ENCODE data around the gene CCDC12. TPM values are rescaled to one million over a fixed set of nuclear protein-coding genes. Genes with fewer than 3 reads are reported as not detected.

CCDC12 gene
- total RNA-seq, 1 experiment from 2014 or later, result 46.5 TPM

DNA sequence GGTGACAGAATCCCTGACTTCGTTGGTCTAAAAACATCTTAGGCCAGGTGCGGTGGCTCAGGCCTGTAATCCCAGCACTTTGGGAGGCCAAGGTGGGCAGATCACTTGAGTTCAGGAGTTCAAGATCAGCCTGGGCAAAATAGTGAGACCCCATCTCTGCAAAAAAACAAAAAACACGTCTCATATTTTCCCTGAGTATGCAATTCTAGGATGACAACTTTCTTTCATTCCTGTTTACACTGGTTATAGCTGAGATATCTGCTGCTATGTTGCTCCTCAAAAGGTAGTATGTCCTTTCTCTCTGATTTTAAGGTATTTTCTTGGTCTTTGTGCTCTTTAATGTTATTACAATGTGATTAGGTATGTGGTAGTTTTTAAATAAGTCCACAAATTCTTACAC lies 59.7 kb downstream of the CCDC12 start:
- TF ChIP-seq RAD21 (IDR thresholded peaks at IDR 0.05; ENCODE audit: low read depth) (no peak), POLR2AphosphoS5 (IDR thresholded peaks at IDR 0.05; ENCODE audit: low read depth, low read length) (no peak; the same call in 1 of the 2 replicates), YY1 (IDR thresholded peaks at IDR 0.05; ENCODE audit: extremely low read depth, insufficient replicate concordance, low read depth, low read length) (no peak), POLR2A (IDR thresholded peaks at IDR 0.05; ENCODE audit: borderline replicate concordance, extremely low read depth, insufficient read depth, insufficient read length) (no peak), EGR1 (IDR thresholded peaks at IDR 0.05; ENCODE audit: low read depth) (no peak)
- TF ChIP-seq, protein P1, sequence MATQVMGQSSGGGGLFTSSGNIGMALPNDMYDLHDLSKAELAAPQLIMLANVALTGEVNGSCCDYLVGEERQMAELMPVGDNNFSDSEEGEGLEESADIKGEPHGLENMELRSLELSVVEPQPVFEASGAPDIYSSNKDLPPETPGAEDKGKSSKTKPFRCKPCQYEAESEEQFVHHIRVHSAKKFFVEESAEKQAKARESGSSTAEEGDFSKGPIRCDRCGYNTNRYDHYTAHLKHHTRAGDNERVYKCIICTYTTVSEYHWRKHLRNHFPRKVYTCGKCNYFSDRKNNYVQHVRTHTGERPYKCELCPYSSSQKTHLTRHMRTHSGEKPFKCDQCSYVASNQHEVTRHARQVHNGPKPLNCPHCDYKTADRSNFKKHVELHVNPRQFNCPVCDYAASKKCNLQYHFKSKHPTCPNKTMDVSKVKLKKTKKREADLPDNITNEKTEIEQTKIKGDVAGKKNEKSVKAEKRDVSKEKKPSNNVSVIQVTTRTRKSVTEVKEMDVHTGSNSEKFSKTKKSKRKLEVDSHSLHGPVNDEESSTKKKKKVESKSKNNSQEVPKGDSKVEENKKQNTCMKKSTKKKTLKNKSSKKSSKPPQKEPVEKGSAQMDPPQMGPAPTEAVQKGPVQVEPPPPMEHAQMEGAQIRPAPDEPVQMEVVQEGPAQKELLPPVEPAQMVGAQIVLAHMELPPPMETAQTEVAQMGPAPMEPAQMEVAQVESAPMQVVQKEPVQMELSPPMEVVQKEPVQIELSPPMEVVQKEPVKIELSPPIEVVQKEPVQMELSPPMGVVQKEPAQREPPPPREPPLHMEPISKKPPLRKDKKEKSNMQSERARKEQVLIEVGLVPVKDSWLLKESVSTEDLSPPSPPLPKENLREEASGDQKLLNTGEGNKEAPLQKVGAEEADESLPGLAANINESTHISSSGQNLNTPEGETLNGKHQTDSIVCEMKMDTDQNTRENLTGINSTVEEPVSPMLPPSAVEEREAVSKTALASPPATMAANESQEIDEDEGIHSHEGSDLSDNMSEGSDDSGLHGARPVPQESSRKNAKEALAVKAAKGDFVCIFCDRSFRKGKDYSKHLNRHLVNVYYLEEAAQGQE (IDR thresholded peaks at IDR 0.05; ENCODE audit: low read depth), result no peak
- H3K79me2 ChIP-seq (ENCODE audit: insufficient read depth, low read length), result no peaks in the 10 kb centered on the region
- no peaks in the 10 kb centered on the region for H3K27me3 ChIP-seq (ENCODE audit: insufficient read depth, low read length)
- H3K4me3 ChIP-seq (replicated peaks in 1 of 2; ENCODE audit: low read depth in 1 of 2, low read length in 2 of 2), result no peak overlapping the region
- no peaks in the 10 kb centered on the region for H3K9me3 ChIP-seq (ENCODE audit: control insufficient read depth in 1 of 2, insufficient read depth in 1 of 2, low read depth in 1 of 2, low read length in 2 of 2)
- no TSS peak for BruUV-seq (replicated peaks)
- no peak overlapping the region for H2AFZ ChIP-seq (ENCODE audit: low read depth, low read length, poor library complexity, severe bottlenecking)
- ChIA-PET RAD21 (ENCODE audit: low non-redundant PET in 1 of 2, low total read pairs in 2 of 2, uncharacterized antibody in 2 of 2, unreplicated experiment in 2 of 2) (no interaction called here), POLR2A (no interaction called here), CTCF (no interaction called here)
- intact Hi-C loops (cut with micrococcal nuclease), result no loop called here
- DNase-seq (ENCODE audit: low read depth, low spot score) (no peak), ATAC-seq (no peak)
- H3K27ac ChIP-seq (ENCODE audit: low read depth, low read length), result no peak overlapping the region
- no peak overlapping the region for H3K4me2 ChIP-seq (ENCODE audit: low read length)
- no peaks in the 10 kb centered on the region for H4K20me1 ChIP-seq (ENCODE audit: insufficient read depth)
- H3K9ac ChIP-seq (ENCODE audit: low read length), result no peak overlapping the region
- H3K9me2 ChIP-seq (ENCODE audit: insufficient read depth), result no peaks in the 10 kb centered on the region
- H3K4me1 ChIP-seq (ENCODE audit: control insufficient read depth in 1 of 2, insufficient read depth in 2 of 2, low read length in 2 of 2), result peaks cover 3 to 9% of the 10 kb centered on the region in 2 experiments; a peak in 2 of 4 replicates
- peaks cover 19 to 42% of the 10 kb centered on the region in 2 experiments for H3K36me3 ChIP-seq (ENCODE audit: control insufficient read depth in 1 of 2, insufficient read depth in 2 of 2, low read length in 2 of 2)

DNA sequence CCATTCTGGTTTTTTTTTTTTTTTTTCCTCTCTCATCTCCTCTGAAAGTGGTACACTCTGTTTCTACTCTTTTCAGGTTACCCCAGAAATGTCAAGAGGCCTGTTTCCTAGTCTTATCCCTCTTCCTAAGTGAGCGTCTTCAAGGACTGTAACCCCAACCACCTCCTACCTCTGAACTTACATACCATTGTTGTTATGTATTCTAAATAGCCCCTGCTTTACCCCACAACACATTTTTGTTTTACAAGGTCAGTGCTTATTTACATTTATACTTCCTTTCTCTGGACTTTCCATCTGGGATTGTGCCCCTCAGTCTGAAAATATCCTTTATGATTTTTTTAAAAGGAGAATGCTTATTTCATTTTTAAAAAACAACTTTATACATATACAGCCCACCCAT lies 60.3 kb downstream of the CCDC12 start:
- ChIA-PET POLR2A (no interaction called here), CTCF (no interaction called here), RAD21 (ENCODE audit: low non-redundant PET in 1 of 2, low total read pairs in 2 of 2, uncharacterized antibody in 2 of 2, unreplicated experiment in 2 of 2) (no interaction called here)
- Histone ChIP-seq H2AFZ (ENCODE audit: low read depth, low read length, poor library complexity, severe bottlenecking) (no peak overlapping the region), H3K9me3 (ENCODE audit: control insufficient read depth in 1 of 2, insufficient read depth in 1 of 2, low read depth in 1 of 2, low read length in 2 of 2) (no peaks in the 10 kb centered on the region), H3K27me3 (ENCODE audit: insufficient read depth, low read length) (no peaks in the 10 kb centered on the region), H3K4me3 (replicated peaks in 1 of 2; ENCODE audit: low read depth in 1 of 2, low read length in 2 of 2) (no peak overlapping the region), H3K4me2 (ENCODE audit: low read length) (no peak overlapping the region), H3K36me3 (ENCODE audit: control insufficient read depth in 1 of 2, insufficient read depth in 2 of 2, low read length in 2 of 2) (peaks cover 13 to 37% of the 10 kb centered on the region in 2 experiments), H4K20me1 (ENCODE audit: insufficient read depth) (no peaks in the 10 kb centered on the region), H3K27ac (ENCODE audit: low read depth, low read length) (no peak overlapping the region), H3K9ac (ENCODE audit: low read length) (no peak overlapping the region), H3K9me2 (ENCODE audit: insufficient read depth) (no peaks in the 10 kb centered on the region), H3K79me2 (ENCODE audit: insufficient read depth, low read length) (no peaks in the 10 kb centered on the region), H3K4me1 (ENCODE audit: control insufficient read depth in 1 of 2, insufficient read depth in 2 of 2, low read length in 2 of 2) (peaks cover 3 to 9% of the 10 kb centered on the region in 2 experiments; a peak in 2 of 4 replicates)
- BruUV-seq (replicated peaks), result no TSS peak
- intact Hi-C loops (cut with micrococcal nuclease), result no loop called here
- DNase-seq (ENCODE audit: low read depth, low spot score) (no peak), ATAC-seq (no peak)
- TF ChIP-seq EGR1 (IDR thresholded peaks at IDR 0.05; ENCODE audit: low read depth), result no peak
- no peak for TF ChIP-seq EZH2phosphoT487 (IDR thresholded peaks at IDR 0.05; ENCODE audit: borderline replicate concordance)
- TF ChIP-seq ELF1 (IDR thresholded peaks at IDR 0.05; ENCODE audit: borderline replicate concordance, low read depth), result no peak
- no peak for TF ChIP-seq SRF (IDR thresholded peaks at IDR 0.05; ENCODE audit: low read depth)
- no peak for TF ChIP-seq POLR2A (IDR thresholded peaks at IDR 0.05; ENCODE audit: borderline replicate concordance, extremely low read depth, insufficient read depth, insufficient read length)
- no peak for TF ChIP-seq TCF7L2 (IDR thresholded peaks at IDR 0.05; ENCODE audit: borderline replicate concordance, extremely low read depth, insufficient read depth, insufficient read length)
- no peak for TF ChIP-seq CEBPB (IDR thresholded peaks at IDR 0.05; ENCODE audit: low read depth)
- no peak for TF ChIP-seq ZNF274 (IDR thresholded peaks at IDR 0.05; ENCODE audit: low read depth, low read length)
- no peak for TF ChIP-seq POLR2AphosphoS5 (IDR thresholded peaks at IDR 0.05; ENCODE audit: low read depth, low read length)
- no peak for TF ChIP-seq EZH2 (IDR thresholded peaks at IDR 0.05)
- no peak for TF ChIP-seq SIN3A (IDR thresholded peaks at IDR 0.05; ENCODE audit: low read depth)
- no peak for TF ChIP-seq CBX3 (IDR thresholded peaks at IDR 0.05; ENCODE audit: low read depth)
- no peak for TF ChIP-seq YY1 (IDR thresholded peaks at IDR 0.05; ENCODE audit: extremely low read depth, insufficient replicate concordance, low read depth, low read length)
- TF ChIP-seq ZFX (IDR thresholded peaks at IDR 0.05), result no peak
- TF ChIP-seq ATF3 (IDR thresholded peaks at IDR 0.05), result no peak
